ENCODE results near the gene ADAMTS16.

- TF ChIP-seq CTCF (IDR thresholded peaks at IDR 0.05) (no peak), POLR2AphosphoS5 (IDR thresholded peaks at IDR 0.05) (no peak), POLR2A (IDR thresholded peaks at IDR 0.05) (no peak)
Observed at GRCh38 chr5:5287419-5287818, 147.3 kb downstream of the ADAMTS16 start.
